Measurements from ENCODE around the gene TMA7. TPM values are rescaled to one million over a fixed set of nuclear protein-coding genes. Genes with fewer than 3 reads are reported as not detected.
A peak's percentile ranks its signal among the peaks of the same experiment; 100 is the strongest.

TMA7 gene
- total and polyA plus RNA-seq, 4 donors: 75.2 to 241 (median 113) TPM

GRCh38 chr3:48469046-48469915 lies 29.2 kb downstream of the TMA7 start:
- H3K9ac ChIP-seq (ENCODE audit: low read depth in 1 of 2, low read length in 2 of 2): no peak overlapping the region
- peaks cover 0 to 5% (median 0%) of the 10 kb centered on the region in 4 donors for H3K36me3 ChIP-seq (ENCODE audit: control insufficient read depth in 4 of 4, insufficient read depth in 3 of 4, low read depth in 1 of 4, low read length in 3 of 4)
- peaks cover 24 to 74% (median 58%) of the 10 kb centered on the region in 4 donors for H3K4me1 ChIP-seq (ENCODE audit: control insufficient read depth in 4 of 4, insufficient read depth in 4 of 4, low read length in 3 of 4)
- no peaks in the 10 kb centered on the region for H3K9me3 ChIP-seq (ENCODE audit: control insufficient read depth in 4 of 4, low read length in 3 of 4)
- no peaks in the 10 kb centered on the region for H3K27me3 ChIP-seq (ENCODE audit: control insufficient read depth in 4 of 4, insufficient read depth in 4 of 4, low read length in 3 of 4)
- H3K4me3 ChIP-seq (ENCODE audit: low read depth in 1 of 3, low read length in 3 of 3): no peak overlapping the region
- 70% methylated on average over 29 of the region's 29 CpGs for WGBS
- TF ChIP-seq EGR1 (IDR thresholded peaks at IDR 0.05; ENCODE audit: low read depth in 2 of 2): no peak
- TF ChIP-seq MAX (IDR thresholded peaks at IDR 0.05): no peak
- TF ChIP-seq ZBTB33 (IDR thresholded peaks at IDR 0.05): no peak
- no peak for TF ChIP-seq JUND (IDR thresholded peaks at IDR 0.05)
- no peak for TF ChIP-seq GABPA (IDR thresholded peaks at IDR 0.05 in 1 of 2, conservative IDR thresholded peaks at IDR 0.05 in 1 of 2)
- TF ChIP-seq FOXA2 (IDR thresholded peaks at IDR 0.05): no peak
- TF ChIP-seq, protein P1, sequence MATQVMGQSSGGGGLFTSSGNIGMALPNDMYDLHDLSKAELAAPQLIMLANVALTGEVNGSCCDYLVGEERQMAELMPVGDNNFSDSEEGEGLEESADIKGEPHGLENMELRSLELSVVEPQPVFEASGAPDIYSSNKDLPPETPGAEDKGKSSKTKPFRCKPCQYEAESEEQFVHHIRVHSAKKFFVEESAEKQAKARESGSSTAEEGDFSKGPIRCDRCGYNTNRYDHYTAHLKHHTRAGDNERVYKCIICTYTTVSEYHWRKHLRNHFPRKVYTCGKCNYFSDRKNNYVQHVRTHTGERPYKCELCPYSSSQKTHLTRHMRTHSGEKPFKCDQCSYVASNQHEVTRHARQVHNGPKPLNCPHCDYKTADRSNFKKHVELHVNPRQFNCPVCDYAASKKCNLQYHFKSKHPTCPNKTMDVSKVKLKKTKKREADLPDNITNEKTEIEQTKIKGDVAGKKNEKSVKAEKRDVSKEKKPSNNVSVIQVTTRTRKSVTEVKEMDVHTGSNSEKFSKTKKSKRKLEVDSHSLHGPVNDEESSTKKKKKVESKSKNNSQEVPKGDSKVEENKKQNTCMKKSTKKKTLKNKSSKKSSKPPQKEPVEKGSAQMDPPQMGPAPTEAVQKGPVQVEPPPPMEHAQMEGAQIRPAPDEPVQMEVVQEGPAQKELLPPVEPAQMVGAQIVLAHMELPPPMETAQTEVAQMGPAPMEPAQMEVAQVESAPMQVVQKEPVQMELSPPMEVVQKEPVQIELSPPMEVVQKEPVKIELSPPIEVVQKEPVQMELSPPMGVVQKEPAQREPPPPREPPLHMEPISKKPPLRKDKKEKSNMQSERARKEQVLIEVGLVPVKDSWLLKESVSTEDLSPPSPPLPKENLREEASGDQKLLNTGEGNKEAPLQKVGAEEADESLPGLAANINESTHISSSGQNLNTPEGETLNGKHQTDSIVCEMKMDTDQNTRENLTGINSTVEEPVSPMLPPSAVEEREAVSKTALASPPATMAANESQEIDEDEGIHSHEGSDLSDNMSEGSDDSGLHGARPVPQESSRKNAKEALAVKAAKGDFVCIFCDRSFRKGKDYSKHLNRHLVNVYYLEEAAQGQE (IDR thresholded peaks at IDR 0.05): no peak
- peak overlapping the region in 1 of 2 donors; percentile 18 for H3K27ac ChIP-seq (ENCODE audit: low read depth in 1 of 2, low read length in 2 of 2)
- no peak for DNase-seq (ENCODE audit: low spot score)

GRCh38 chr3:48470286-48470685 lies 30.2 kb downstream of the TMA7 start:
- 18% methylated on average over 1 of the region's 1 CpG for WGBS
- Histone ChIP-seq H3K27ac (ENCODE audit: low read depth in 1 of 2, low read length in 2 of 2) (peak overlapping the region; percentile 2 to 52), H3K9ac (ENCODE audit: low read depth in 1 of 2, low read length in 2 of 2) (no peak overlapping the region), H3K4me3 (ENCODE audit: low read depth in 1 of 3, low read length in 3 of 3) (no peak overlapping the region), H3K27me3 (ENCODE audit: control insufficient read depth in 4 of 4, insufficient read depth in 4 of 4, low read length in 3 of 4) (no peaks in the 10 kb centered on the region), H3K36me3 (ENCODE audit: control insufficient read depth in 4 of 4, insufficient read depth in 3 of 4, low read depth in 1 of 4, low read length in 3 of 4) (peaks cover 0 to 5% (median 0%) of the 10 kb centered on the region in 4 donors), H3K4me1 (ENCODE audit: control insufficient read depth in 4 of 4, insufficient read depth in 4 of 4, low read length in 3 of 4) (peaks cover 24 to 70% (median 57%) of the 10 kb centered on the region in 4 donors), H3K9me3 (ENCODE audit: control insufficient read depth in 4 of 4, low read length in 3 of 4) (no peaks in the 10 kb centered on the region)
- no peak for DNase-seq (ENCODE audit: low spot score)
- TF ChIP-seq JUND (IDR thresholded peaks at IDR 0.05) (peak; percentile 33 to 50), HNF4G (IDR thresholded peaks at IDR 0.05) (peak; percentile 59), MAX (IDR thresholded peaks at IDR 0.05) (peak; percentile 47), SP1 (IDR thresholded peaks at IDR 0.05) (peak; percentile 69), RXRA (IDR thresholded peaks at IDR 0.05) (peak; percentile 90 to 94), EGR1 (IDR thresholded peaks at IDR 0.05; ENCODE audit: low read depth in 2 of 2) (no peak), CTCF (IDR thresholded peaks at IDR 0.05; ENCODE audit: low read depth, low read length, missing input control) (no peak), TAF1 (conservative IDR thresholded peaks at IDR 0.05) (no peak), FOXA1 (IDR thresholded peaks at IDR 0.05) (no peak), ZBTB33 (IDR thresholded peaks at IDR 0.05) (no peak), FOXA2 (IDR thresholded peaks at IDR 0.05) (no peak), NR2F2 (IDR thresholded peaks at IDR 0.05) (peak; percentile 95)
- TF ChIP-seq, protein P2, sequence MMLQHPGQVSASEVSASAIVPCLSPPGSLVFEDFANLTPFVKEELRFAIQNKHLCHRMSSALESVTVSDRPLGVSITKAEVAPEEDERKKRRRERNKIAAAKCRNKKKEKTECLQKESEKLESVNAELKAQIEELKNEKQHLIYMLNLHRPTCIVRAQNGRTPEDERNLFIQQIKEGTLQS (IDR thresholded peaks at IDR 0.05): no peak
- TF ChIP-seq, protein P1 (IDR thresholded peaks at IDR 0.05): no peak

Data from liver (tissue), 9 donors.